SK-N-SH treated with all-trans-retinoic acid at 6 μM for 48 hours (cell line): ENCODE measurements around the gene FABP3.

Source experiments
- CREB5 ChIP-seq: fragments of 250-450 bp; sonication (Bioruptor Pico); IDR thresholded peaks from 2 replicates; pipeline ENCODE4 v1.5.1; 2020; ENCODE audit warnings: low read depth, mild to moderate bottlenecking, moderate library complexity
- CSDC2 ChIP-seq: fragments of 250-450 bp; sonication (Bioruptor Pico); IDR thresholded peaks from 2 replicates; pipeline ENCODE4 v1.5.0; 2020; ENCODE audit warnings: mild to moderate bottlenecking, moderate library complexity
- ESRRG ChIP-seq: fragments of 250-450 bp; sonication (Bioruptor Pico); IDR thresholded peaks from 2 replicates; pipeline ENCODE4 v1.6.1; 2021; ENCODE audit warnings: mild to moderate bottlenecking
- PATZ1 ChIP-seq: fragments of 250-450 bp; sonication (Bioruptor Pico); IDR thresholded peaks from 2 replicates; pipeline ENCODE4 v1.8.0; 2020; ENCODE audit warnings: mild to moderate bottlenecking, moderate library complexity, borderline replicate concordance
- POU6F1 ChIP-seq: fragments of 250-450 bp; sonication (Bioruptor Pico); IDR thresholded peaks from 2 replicates; pipeline ENCODE4 v1.8.0; 2021; ENCODE audit warnings: low read depth, mild to moderate bottlenecking, moderate library complexity, borderline replicate concordance
- PPARA ChIP-seq: fragments of 250-450 bp; sonication (Bioruptor Pico); IDR thresholded peaks from 2 replicates; pipeline ENCODE4 v1.5.0; 2020; ENCODE audit warnings: mild to moderate bottlenecking, borderline replicate concordance
- RARB ChIP-seq: fragments of 250-450 bp; sonication (Bioruptor Pico); IDR thresholded peaks from 2 replicates; pipeline ENCODE4 v1.8.0; 2021; ENCODE audit warnings: mild to moderate bottlenecking, moderate library complexity
- TCF4 ChIP-seq: fragments of 250-450 bp; sonication (Bioruptor Pico); IDR thresholded peaks from 2 replicates; pipeline ENCODE4 v1.8.0; 2021; ENCODE audit warnings: mild to moderate bottlenecking, moderate library complexity, borderline replicate concordance
- TSHZ2 ChIP-seq: fragments of 250-450 bp; sonication (Bioruptor Pico); IDR thresholded peaks from 2 replicates; pipeline ENCODE4 v1.5.0; 2020; ENCODE audit warnings: mild to moderate bottlenecking, moderate library complexity
- ZC3H10 ChIP-seq: fragments of 250-450 bp; sonication (Bioruptor Pico); IDR thresholded peaks from 2 replicates; pipeline ENCODE4 v1.5.1; 2021; ENCODE audit warnings: mild to moderate bottlenecking, moderate library complexity
- ZFP3 ChIP-seq: fragments of 250-450 bp; sonication (Bioruptor Pico); IDR thresholded peaks from 2 replicates; pipeline ENCODE4 v1.5.0; 2020; ENCODE audit warnings: mild to moderate bottlenecking, moderate library complexity
- ZNF8 ChIP-seq: fragments of 450-650 bp; formaldehyde crosslinking; IDR thresholded peaks from 2 replicates; pipeline ENCODE4 v1.5.0; 2020; ENCODE audit warnings: mild to moderate bottlenecking, moderate library complexity

- TF ChIP-seq RARB (CRISPR knock-in tag) (no peak), ZNF8 (CRISPR knock-in tag) (no peak), PATZ1 (no peak), CSDC2 (no peak), ESRRG (no peak), PPARA (CRISPR knock-in tag) (no peak), TCF4 (CRISPR knock-in tag) (no peak), CREB5 (CRISPR knock-in tag) (no peak), ZC3H10 (CRISPR knock-in tag) (no peak), TSHZ2 (CRISPR knock-in tag) (no peak), ZFP3 (CRISPR knock-in tag) (no peak), POU6F1 (CRISPR knock-in tag) (no peak)
Observed at GRCh38 chr1:31409946-31410858, 37.3 kb upstream of the FABP3 start.
